Cerebellar cortex (tissue), 1 donor: ENCODE measurements around the gene SRSF12.
"Not testable (repeated sequence)": the region's sequence is repeated elsewhere in the genome, so short reads cannot be mapped to it uniquely, and the experiment has no call there.

Source experiments
- DNase-seq: peaks from one replicate; pipeline ENCODE4 v3.0.0-alpha.2; 2015; ENCODE audit warnings: low spot score

The SRSF12 gene

DNA sequence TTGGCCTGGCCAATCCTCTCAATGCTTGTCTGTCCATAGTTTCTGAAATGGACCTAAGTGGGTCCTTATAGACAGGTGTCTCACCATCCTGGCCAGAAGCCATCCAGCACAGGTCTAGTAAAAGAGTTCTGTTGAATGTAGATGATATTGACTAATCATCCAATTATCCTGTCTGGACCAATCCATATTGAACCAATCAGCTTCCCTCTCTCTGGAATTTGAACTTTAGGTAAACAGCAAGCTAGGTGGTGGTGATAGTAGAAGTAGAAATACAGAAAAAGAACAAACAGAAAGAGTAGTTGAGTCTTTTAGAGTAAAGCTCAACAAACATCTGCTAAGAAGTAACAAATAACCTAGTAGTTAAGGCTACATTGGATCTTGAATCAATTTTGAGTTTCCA lies 46.8 kb downstream of the SRSF12 start:
- no peak for DNase-seq

DNA sequence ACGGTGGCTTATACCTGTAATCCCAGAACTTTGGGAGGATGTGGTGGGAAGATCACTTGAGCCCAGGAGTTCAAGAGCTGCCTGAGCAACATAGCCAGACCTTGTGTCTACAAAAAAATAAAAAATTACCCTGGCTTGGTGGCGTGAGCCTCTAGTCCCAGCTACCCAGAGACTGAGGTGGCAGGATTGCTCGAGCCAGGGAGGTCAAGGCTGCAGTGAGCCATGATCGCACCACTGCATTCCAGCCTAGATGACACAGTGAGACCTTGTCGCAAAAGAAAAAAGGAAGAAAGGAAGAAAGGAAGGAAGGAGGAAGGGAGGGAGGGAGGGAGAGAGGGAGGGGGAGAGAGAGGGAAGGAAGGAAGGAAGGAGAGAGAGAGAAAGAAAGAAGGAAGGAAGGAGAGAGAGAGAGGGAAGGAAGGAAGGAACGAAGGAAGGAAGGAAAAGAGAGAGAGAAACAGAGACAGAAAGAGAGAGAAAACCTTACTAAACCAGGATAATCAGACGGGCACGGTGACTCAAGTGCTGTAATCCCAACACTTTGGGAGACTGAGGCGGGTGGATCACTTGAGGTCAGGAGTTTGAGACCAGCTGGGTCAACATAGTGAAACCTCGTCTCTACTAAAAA lies 48.2 kb downstream of the SRSF12 start:
- DNase-seq, result no peak

DNA sequence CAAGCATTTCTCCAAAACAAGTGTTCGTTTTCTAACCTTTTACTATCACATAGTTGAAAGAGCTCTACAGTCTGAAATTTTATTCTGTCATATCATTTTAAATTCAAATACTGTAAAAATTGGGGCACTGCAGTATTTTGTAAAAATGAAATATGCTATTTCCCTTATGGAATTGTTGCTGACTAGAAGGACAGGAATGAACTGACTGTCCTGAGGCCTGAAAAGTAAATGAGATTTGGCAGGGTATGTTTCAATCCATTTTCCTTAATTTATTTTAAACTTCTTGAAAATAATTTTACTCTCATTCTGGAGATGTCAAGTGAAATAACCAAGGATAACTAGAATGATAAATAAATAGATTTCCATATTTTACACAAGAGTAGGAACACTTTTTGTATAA lies 49.2 kb downstream of the SRSF12 start:
- no peak for DNase-seq

DNA sequence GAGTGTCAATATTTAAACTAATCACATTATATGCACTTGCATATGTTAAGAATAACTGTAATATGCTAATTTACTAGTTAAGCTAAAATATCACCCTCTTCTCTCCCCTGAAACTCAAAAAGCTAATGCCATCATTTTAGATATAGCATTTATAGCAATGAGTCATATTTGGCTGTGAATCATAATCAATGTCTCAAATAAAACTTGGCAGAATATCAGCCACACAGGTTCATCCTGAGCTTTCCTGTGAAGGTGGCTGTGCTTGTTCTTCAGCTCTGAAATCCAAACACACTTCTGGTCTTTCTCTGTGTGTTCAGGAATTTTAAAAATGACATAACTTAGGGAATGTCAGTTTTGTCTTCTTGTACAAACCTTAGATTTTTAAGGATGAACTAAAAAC lies 50.1 kb downstream of the SRSF12 start:
- DNase-seq, result no peak

DNA sequence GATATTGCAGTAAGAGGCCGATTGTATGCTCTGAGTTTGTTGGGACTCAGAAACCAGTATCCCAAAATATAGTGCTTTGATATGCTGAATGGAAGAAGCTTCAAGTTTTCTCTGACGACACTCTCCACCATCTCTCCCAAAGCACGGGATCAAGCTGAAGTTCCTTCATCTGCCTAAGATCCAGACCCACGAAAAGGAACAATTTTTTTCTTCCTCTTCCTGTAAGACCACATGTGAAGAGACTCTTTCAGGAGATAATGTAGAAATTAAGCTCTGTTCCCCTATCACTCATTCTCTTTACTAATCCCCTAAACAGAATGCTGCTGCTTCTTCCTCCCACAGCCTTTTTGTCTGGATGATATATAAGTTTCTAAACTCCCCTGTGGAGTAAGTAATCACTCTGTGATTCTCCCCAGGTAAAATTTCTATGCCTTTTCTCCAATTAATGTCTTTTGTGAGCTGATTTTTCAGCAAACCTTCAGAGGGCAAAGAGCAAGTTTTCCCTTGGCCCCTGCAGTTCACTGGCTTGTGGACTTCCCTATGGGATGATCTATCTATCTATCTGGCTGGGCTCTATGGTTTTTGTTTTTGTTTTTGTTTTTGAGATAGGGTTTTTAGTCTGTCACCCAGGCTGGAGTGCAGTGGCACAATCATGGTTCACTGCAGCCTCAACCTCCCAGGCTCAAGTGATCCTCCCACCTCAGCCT lies 50.8 kb downstream of the SRSF12 start:
- DNase-seq, result no peak

DNA sequence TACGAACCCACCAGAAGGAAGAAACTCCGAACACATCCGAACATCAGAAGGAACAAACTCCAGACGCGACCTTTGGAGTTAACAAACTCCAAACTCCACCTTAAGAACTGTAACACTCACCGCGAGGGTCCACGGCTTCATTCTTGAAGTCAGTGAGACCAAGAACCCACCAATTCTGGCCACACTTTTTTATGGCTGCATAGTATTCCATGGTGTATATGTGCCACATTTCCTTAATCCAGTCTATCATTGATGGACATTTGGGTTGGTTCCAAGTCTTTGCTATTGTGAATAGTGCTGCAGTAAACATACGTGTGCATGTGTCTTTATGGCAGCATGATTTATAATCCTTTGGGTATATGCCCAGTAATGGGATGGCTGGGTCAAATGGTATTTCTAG lies 51.8 kb downstream of the SRSF12 start:
- not testable (repeated sequence) for DNase-seq

DNA sequence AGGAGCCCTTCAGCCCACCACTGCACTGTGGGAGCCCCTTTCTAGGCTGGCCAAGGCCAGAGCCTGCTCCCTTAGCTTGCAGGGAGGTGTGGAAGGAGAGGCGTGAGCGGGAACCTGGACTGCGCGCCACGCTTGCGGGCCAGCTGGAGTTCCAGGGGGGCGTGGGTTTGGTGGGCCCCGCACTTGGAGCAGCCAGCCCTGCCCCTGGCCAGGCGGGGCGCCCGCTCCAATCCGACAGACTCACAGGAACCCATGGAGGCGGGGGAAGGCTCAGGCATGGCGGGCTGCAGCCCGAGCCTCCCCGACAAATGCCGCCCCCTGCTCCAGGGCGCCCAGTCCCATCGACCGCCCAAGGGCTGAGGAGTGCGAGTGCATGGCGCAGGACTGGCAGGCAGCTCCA lies 52.9 kb downstream of the SRSF12 start:
- DNase-seq, result not testable (repeated sequence)

DNA sequence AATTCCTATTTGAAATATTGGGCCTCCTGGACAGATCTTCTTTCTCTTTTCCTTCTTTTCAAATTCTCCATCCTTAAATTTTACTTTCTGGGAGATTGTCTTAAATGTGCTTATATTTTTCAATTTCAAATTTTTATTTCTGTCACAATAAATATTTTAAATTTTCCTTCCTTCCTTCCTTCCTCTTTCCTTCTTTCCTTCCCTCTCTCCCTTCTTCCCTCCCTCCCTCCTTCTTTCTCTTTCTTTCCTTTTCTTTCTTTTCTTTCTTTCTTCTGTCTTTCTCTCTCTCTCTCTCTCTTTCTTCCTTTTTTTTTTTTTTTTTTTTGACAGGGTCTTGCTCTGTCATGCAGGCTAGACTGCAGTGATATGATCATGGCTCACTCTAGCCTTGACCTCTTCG lies 54.0 kb downstream of the SRSF12 start:
- DNase-seq, result no peak

DNA sequence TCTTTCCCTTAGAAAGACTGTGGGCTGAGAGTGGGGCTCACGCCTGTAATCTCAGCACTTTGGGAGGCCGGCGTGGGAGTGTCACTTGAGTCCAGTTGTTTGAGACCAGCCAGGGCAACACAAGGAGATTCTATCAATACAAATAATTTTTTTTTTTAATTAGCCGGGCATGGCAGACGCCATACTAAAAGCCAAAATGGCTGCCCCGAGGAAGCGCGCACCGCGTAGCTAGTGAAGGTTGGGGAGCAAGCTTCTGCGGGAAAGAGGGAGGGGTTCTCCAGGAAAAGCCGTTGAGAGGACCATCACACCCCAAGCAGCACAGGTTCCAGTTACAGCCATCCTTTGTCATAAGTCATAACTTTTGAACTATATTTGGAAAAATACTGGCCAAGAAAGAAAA lies 58.6 kb downstream of the SRSF12 start:
- DNase-seq, result no peak

DNA sequence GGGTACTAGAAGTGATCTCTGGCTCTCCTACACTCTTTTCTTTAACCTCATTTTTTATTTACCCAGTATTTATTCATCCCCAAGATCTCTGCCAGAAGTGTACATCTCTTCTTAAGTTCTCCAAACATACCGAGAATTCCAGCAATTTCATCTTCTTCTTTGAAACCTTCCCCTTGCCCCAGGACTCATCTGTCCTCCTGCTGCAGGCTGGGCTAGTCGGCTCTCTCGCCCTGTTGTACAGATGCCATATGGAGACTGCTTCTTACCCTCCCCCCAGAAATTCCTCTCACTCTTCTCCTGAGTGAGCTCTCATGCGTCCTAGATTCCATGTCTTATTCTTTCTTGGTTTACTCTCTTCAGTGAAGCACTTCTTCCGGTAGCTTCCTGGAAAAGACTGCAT lies 59.2 kb downstream of the SRSF12 start:
- DNase-seq, result no peak

DNA sequence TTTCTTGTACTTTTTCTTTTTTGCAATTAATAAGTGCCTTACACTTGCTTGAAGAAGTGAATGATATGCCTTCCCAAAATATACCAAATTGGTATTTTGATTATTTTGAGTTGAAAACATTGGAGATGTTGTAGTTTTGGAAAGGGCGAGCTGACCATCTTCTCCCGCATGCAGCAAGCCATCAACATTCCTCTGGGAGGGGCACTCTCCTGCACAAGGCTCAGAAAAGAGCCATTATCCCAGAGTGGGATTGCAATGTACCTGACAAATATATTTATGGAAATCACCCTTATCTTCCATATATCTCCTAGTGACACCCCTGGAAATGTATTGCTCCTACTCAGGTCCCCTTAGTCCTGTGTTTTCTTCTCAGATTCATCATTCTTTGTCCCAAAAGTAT lies 60.1 kb downstream of the SRSF12 start:
- no peak for DNase-seq

DNA sequence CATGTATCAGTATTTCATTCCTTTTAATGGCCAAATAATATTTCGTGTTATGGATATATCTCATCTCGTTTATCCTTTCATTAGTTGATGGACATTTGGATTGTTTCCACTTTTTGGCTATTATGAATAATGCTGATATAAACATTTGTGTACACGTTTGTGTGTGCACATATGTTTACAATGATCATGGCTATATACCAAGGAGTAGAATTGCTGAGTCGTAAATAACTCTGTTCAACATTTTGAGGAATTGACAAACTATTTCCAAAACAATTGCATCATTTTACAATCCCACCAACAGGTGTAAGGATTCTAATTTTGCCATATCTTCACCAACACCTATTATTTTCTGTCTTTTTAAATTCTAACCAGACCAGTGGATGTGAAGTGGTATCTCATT lies 63.7 kb downstream of the SRSF12 start:
- DNase-seq, result no peak

DNA sequence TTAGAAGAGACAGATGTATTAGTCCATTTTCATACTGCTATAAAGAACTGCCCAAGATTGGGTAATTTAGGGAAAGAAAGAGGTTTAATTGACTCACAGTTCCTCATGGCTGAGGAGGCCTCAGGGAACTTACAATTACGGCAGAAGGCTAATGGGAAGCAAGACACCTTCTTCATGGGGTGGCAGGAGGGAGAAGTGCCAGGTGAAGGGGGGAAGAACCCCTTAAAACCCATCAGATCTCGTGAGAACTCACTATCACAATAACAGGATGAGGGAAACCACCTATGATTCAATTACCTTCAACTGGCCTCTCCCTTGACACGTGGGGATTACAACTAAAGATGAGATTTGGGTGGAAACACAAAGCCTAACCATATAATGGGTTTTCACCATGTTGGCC lies 66.2 kb downstream of the SRSF12 start:
- DNase-seq, result no peak

DNA sequence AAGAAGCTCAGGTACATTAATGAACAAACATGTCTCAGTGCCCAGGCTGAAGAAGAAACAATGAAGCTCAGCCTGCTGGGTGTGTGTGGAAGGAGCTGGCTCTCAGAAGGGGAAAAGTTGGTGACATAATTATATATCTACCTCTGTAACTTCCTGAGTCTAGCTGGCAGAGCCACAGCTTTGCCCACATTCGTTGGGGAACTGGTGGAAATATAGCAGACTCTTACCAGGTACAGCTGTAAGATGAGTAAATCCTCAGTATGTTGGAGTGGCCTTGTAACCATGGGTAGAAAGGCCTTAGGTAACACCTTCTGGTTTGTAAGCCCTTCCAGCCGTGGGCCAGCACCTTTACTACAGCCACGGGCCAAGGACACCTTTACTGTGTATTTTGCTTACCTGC lies 67.2 kb downstream of the SRSF12 start:
- no peak for DNase-seq

DNA sequence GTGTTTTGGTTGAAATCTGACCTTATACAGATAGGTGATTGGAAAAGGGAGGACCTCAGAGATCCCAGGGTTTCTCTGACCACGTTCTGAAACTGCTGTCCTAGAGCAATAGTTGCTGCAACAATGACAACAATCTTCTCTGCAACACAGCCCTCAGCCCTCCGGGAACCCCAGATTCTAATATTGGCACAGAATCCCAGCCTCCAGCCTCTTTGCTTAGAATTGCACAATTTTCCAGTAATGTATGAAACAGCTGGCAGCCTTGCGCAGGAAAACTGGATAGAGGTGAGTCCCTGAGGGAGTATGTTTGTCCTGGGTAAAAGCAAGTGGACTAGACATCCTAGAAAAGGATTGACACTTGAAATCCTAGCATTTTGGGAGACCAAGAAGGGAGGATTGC lies 67.7 kb downstream of the SRSF12 start:
- DNase-seq, result no peak

DNA sequence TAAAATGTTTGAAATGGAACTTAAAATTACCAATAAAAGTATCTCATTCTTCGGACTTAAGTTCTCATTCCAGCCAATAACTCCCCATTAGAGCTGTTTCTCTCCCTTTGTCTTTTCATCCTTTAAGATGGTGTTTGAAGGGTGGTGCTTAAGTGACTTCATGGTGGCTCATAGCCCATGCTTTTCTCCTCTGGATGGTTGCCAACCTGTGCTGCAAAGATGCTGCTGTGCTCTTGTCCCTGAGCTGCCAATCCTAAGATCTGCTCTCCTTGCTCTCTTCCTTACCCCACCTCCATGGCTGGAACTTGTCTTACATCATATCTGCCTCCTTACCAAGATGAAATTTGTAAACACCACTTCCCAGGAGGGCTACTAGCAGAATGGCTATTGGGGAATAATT lies 68.9 kb downstream of the SRSF12 start:
- DNase-seq, result no peak

DNA sequence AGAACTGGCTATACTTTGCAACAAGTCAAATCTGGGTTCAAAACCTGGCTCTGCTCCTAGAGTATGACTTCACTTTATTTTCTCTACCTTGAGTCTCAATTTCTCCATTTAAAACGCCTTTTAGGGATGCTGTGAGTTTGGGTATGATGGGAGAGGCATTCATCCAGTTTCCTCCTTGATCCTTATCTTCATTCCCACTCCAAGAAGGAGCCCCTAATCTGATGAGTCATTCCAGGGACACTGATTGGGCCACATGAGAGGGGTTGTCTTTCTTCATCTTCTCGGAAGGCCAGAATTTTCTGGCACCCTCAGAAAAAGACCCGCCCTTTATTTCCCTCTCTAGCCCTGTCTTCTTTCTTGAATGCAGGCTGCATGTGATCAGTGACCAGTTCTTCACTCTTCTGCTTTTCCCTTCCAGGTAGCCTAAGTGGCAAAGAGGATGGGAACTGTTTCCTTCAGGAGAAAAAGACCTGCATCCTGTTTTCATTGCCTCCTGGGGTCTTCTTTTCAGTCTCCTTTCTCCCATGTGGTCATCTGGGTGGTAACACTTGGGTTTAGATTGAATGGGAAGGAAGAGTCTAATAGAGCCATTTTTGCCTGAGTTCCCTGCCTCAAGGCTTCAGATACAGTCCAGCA lies 69.5 kb downstream of the SRSF12 start:
- no peak for DNase-seq

DNA sequence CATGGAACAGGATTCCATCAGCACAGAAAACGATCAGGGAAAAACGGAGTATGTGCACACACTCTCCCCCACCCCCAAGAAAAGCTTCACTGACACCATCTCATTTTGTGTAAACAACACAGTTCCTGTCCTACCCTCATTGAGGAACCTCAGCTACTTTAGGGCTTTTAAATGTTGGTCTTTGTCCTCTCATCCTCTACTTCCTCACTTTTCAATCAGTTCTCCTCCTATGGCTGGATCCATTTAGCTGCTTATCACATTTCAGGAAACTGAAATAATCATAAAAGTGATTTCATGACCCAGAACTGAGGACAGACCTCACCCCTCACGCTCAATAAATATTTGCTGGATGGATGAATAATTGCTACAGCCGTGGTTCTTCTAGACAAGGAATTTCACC lies 70.4 kb downstream of the SRSF12 start:
- no peak for DNase-seq
